ENCODE results near the gene UPB1.
A peak's percentile ranks its signal among the peaks of the same experiment; 100 is the strongest.

Gene UPB1

GRCh38 chr22:24465975-24466374 is 29.2 kb upstream of the UPB1 start:
- no peak for TF ChIP-seq REST (IDR thresholded peaks at IDR 0.05; ENCODE audit: low read depth)
- TF ChIP-seq EGR1 (IDR thresholded peaks at IDR 0.05): no peak
- no peak for TF ChIP-seq FOXM1 (IDR thresholded peaks at IDR 0.05; ENCODE audit: borderline replicate concordance, low read depth)
- peak; percentile 51; the same call in 1 of the 2 replicates for TF ChIP-seq NFIC (IDR thresholded peaks at IDR 0.05)
- TF ChIP-seq CREB1 (IDR thresholded peaks at IDR 0.05; ENCODE audit: low read depth): no peak
- TF ChIP-seq RAD21 (IDR thresholded peaks at IDR 0.05; ENCODE audit: low read depth): no peak
- TF ChIP-seq ZBTB7A (IDR thresholded peaks at IDR 0.05; ENCODE audit: low read depth): no peak
- peak; percentile 56; the same call in 1 of the 2 replicates for TF ChIP-seq EP300 (IDR thresholded peaks at IDR 0.05; ENCODE audit: borderline replicate concordance)
- TF ChIP-seq YY1 (IDR thresholded peaks at IDR 0.05; ENCODE audit: low read depth): no peak
- TF ChIP-seq USF1 (IDR thresholded peaks at IDR 0.05): no peak
- no peak for TF ChIP-seq CEBPB (IDR thresholded peaks at IDR 0.05)
- 0 out of 2 replicates have a peak, but pooled peaks have one; percentile 13 for TF ChIP-seq MAX (IDR thresholded peaks at IDR 0.05)
- no peak for TF ChIP-seq TAF1 (IDR thresholded peaks at IDR 0.05; ENCODE audit: low read depth)
- TF ChIP-seq TCF12 (IDR thresholded peaks at IDR 0.05; ENCODE audit: low read depth): peak; percentile 90
- peak; percentile 69 for TF ChIP-seq TEAD4 (IDR thresholded peaks at IDR 0.05)

- TF ChIP-seq TEAD4 (IDR thresholded peaks at IDR 0.05) (peak; percentile 79), RAD21 (IDR thresholded peaks at IDR 0.05; ENCODE audit: low read depth) (no peak), USF1 (IDR thresholded peaks at IDR 0.05) (no peak), MAX (IDR thresholded peaks at IDR 0.05) (no peak), NFIC (IDR thresholded peaks at IDR 0.05) (peak; percentile 95), EGR1 (IDR thresholded peaks at IDR 0.05) (no peak), CEBPB (IDR thresholded peaks at IDR 0.05) (no peak), FOXM1 (IDR thresholded peaks at IDR 0.05; ENCODE audit: borderline replicate concordance, low read depth) (no peak), TCF12 (IDR thresholded peaks at IDR 0.05; ENCODE audit: low read depth) (no peak; the same call in 1 of the 2 replicates), YY1 (IDR thresholded peaks at IDR 0.05; ENCODE audit: low read depth) (no peak), EP300 (IDR thresholded peaks at IDR 0.05; ENCODE audit: borderline replicate concordance) (no peak)
These were observed 28.3 kb upstream of the UPB1 start for GRCh38 chr22:24466716-24467328.

GRCh38 chr22:24467340-24467739 is 27.8 kb upstream of the UPB1 start:
- TF ChIP-seq CEBPB (IDR thresholded peaks at IDR 0.05): no peak
- no peak for TF ChIP-seq MAX (IDR thresholded peaks at IDR 0.05)
- no peak for TF ChIP-seq NFIC (IDR thresholded peaks at IDR 0.05)
- no peak for TF ChIP-seq EGR1 (IDR thresholded peaks at IDR 0.05)
- no peak for TF ChIP-seq TEAD4 (IDR thresholded peaks at IDR 0.05)
- no peak for TF ChIP-seq FOXM1 (IDR thresholded peaks at IDR 0.05; ENCODE audit: borderline replicate concordance, low read depth)
- no peak for TF ChIP-seq RAD21 (IDR thresholded peaks at IDR 0.05; ENCODE audit: low read depth)
- TF ChIP-seq TAF1 (IDR thresholded peaks at IDR 0.05; ENCODE audit: low read depth): no peak
- TF ChIP-seq YY1 (IDR thresholded peaks at IDR 0.05; ENCODE audit: low read depth): no peak
- no peak for TF ChIP-seq REST (IDR thresholded peaks at IDR 0.05; ENCODE audit: low read depth)
- no peak for TF ChIP-seq ZBTB7A (IDR thresholded peaks at IDR 0.05; ENCODE audit: low read depth)
- TF ChIP-seq TCF12 (IDR thresholded peaks at IDR 0.05; ENCODE audit: low read depth): no peak
- TF ChIP-seq USF1 (IDR thresholded peaks at IDR 0.05): no peak
- TF ChIP-seq EP300 (IDR thresholded peaks at IDR 0.05; ENCODE audit: borderline replicate concordance): no peak

- TF ChIP-seq ZBTB7A (IDR thresholded peaks at IDR 0.05; ENCODE audit: low read depth) (no peak), TAF1 (IDR thresholded peaks at IDR 0.05; ENCODE audit: low read depth) (no peak), REST (IDR thresholded peaks at IDR 0.05; ENCODE audit: low read depth) (no peak), NFIC (IDR thresholded peaks at IDR 0.05) (no peak), CEBPB (IDR thresholded peaks at IDR 0.05) (no peak), RAD21 (IDR thresholded peaks at IDR 0.05; ENCODE audit: low read depth) (no peak), EGR1 (IDR thresholded peaks at IDR 0.05) (no peak), TCF12 (IDR thresholded peaks at IDR 0.05; ENCODE audit: low read depth) (no peak), USF1 (IDR thresholded peaks at IDR 0.05) (no peak)
These were observed 23.6 kb upstream of the UPB1 start for GRCh38 chr22:24471570-24471969.

Measured in Ishikawa (cell line).